Pancreas (tissue), 10 donors: ENCODE measurements around the gene LRRTM3. TPM values are rescaled to one million over a fixed set of nuclear protein-coding genes. Genes with fewer than 3 reads are reported as not detected.

Source experiments
- ATAC-seq, 4 donors: fragments of 200-7000 bp; cut with Tn5 transposase; one replicate each; pipeline versions ENCODE4 v1.8.0 to v1.9.1; 2020; ENCODE audit warnings: mild to moderate bottlenecking in 4 of 4, moderate library complexity in 4 of 4
- DNase-seq, 6 donors: peaks; one replicate each; pipeline ENCODE4 v3.0.0-alpha.2; 2020
- FAIRE-seq: peaks from 2 replicates; lab custom pipeline; 2012; peaks lifted over from hg19 to GRCh38; lab: Jason Lieb, UNC
- H3K27ac ChIP-seq, 4 donors: fragments of 200-600 bp; sonication (generic); 1 replicate in 3 of 4; 2 replicates in 1 of 4; pipeline versions ENCODE4 v1.5.0 to v1.8.0; 2020
- H3K27me3 ChIP-seq, 4 donors: fragments of 200-600 bp; one replicate each; pipeline ENCODE4 v1.8.0; 2021
- H3K36me3 ChIP-seq, 3 donors: fragments of 200-600 bp; sonication (generic) in 1 of 3; one replicate each; pipeline versions ENCODE4 v1.5.0 to v1.8.0; 2020 to 2021
- H3K4me1 ChIP-seq, 3 donors: fragments of 200-600 bp; one replicate each; pipeline ENCODE4 v1.8.0; 2021
- H3K4me3 ChIP-seq, 4 donors: fragments of 200-600 bp; sonication (generic) in 2 of 4; one replicate each; pipeline versions ENCODE4 v1.5.0 to v1.8.0; 2020 to 2021
- H3K9me3 ChIP-seq, 4 donors: fragments of 200-600 bp; one replicate each; pipeline ENCODE4 v1.8.0; 2021
- WGBS, 2 donors: extraction: QIAGEN DNeasy Blood & Tissue Kit; methylation state at CpG; one replicate each; pipeline ENCODE4 v1.1.7; 2013; 5-methylcytosine and 5-hydroxymethylcytosine counted together
- intact Hi-C, 3 donors: fragments of 100-400 bp; cut with DNase I; formaldehyde crosslinking; loops; one replicate each; pipeline versions ENCODE4 v1.11.1 to v1.14.2; 2022
- polyA plus RNA-seq, 2 donors: library from polyadenylated mRNA; stranded (reverse); fragments of 200-250 nt; gene quantifications; one replicate each; pipeline ENCODE4 v1.2.3, GENCODE V29; 2013
- total RNA-seq, 6 donors: library from RNA; stranded (reverse); fragmentation: NEBNext Ultra II Directional in 4 of 6; extraction: Animal tissue kit (Norgen Biotek cat#: 25700) in 4 of 6; gene quantifications; one replicate each; pipeline versions ENCODE4 v1.2.1 to v1.2.4, GENCODE V29; 2021 to 2023
- TF ChIP-seq, protein P1 (sequence below), 4 donors: fragments of 200-600 bp; sonication (generic) in 3 of 4; IDR thresholded peaks; one replicate each; pipeline versions ENCODE4 v1.5.0 to v1.8.0; 2021; ENCODE audit warnings: antibody characterized with exemption in 4 of 4
- donor health status: healthy with polysubstance abuse.
- donor health status: DM: no; HTN: no; CAD: no; lungs with moderate emphysema.
- donor health status: DM: no; HTN: no; CAD: no.
- donor health status: control.
- donor health status: control.
- donor health status: Bipolar disorder and iron deficiency.
- donor health status: DM: yes; HTN: yes; CAD: no.
- donor health status: DM: no; HTN: no; CAD: no.
- donor health status: DM: no; HTN: no; CAD: no.
- donor health status: DM: yes; HTN: yes; CAD: no.

LRRTM3 gene
- total and polyA plus RNA-seq, 8 donors: 0.25 to 2.5 (median 0.72) TPM

DNA sequence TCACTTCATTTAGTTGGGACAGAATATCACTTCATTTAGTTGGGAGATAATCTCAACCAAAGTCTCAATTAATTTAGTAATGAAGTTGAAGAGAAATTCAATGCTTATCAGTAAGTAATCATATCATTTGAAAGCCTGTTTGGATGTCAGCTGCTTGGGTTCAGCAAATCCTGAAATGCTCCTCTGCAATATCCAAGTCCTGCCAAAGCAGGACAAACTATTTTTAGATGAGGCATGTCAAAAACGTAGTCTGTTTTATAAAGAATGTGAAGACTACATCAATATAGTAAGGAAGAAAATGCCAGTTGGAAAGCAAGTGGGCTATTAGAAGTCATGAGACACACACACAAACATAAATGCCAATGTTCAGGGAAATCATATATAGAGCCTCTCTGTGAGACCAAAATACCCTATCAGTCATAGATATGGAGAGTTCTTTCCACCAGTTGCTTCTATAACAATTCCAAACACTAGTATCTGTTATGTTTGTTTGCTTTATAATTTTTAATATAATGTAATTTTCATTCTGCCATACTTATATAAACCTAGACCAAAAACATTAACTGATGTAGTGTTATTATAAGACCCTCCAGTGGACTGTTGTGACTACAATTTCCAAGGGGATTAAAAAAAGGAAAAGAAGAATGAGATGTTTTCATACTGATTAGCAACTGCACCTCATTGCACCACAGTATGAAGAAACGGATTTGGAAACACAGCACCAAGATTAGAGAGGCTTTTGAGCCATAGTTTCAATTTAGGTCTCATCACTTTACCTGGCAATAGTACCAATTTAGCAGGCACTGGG, 160.7 kb downstream of the LRRTM3 start:
- no peak overlapping the region for H3K27ac ChIP-seq
- H3K9me3 ChIP-seq: no peaks in the 10 kb centered on the region
- FAIRE-seq (no peak), ATAC-seq (no peak), DNase-seq (no peak)
- no peaks in the 10 kb centered on the region for H3K36me3 ChIP-seq
- no peaks in the 10 kb centered on the region for H3K4me1 ChIP-seq
- TF ChIP-seq, protein P1, sequence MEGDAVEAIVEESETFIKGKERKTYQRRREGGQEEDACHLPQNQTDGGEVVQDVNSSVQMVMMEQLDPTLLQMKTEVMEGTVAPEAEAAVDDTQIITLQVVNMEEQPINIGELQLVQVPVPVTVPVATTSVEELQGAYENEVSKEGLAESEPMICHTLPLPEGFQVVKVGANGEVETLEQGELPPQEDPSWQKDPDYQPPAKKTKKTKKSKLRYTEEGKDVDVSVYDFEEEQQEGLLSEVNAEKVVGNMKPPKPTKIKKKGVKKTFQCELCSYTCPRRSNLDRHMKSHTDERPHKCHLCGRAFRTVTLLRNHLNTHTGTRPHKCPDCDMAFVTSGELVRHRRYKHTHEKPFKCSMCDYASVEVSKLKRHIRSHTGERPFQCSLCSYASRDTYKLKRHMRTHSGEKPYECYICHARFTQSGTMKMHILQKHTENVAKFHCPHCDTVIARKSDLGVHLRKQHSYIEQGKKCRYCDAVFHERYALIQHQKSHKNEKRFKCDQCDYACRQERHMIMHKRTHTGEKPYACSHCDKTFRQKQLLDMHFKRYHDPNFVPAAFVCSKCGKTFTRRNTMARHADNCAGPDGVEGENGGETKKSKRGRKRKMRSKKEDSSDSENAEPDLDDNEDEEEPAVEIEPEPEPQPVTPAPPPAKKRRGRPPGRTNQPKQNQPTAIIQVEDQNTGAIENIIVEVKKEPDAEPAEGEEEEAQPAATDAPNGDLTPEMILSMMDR (IDR thresholded peaks at IDR 0.05): no peak
- no peak overlapping the region for H3K4me3 ChIP-seq
- intact Hi-C loops: no loop called here
- 32 to 33% methylated on average over 2 of the region's 2 CpGs for WGBS, 2 donors
- H3K27me3 ChIP-seq: no peaks in the 10 kb centered on the region

DNA sequence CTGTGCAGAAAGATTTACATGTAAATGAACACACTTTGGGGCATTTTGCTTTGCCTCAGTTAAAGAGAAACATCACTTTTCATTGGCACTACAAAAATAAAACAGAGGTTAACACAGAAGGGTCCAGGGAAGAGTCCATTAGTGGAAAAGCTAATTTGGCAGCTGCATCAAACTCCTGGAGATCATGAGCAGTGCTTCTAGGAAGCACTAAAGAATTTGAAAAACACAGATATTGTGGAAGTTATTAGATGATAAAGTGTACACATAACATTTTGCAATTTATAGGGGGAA, 161.2 kb downstream of the LRRTM3 start:
- FAIRE-seq (no peak), DNase-seq (no peak), ATAC-seq (no peak)
- TF ChIP-seq, protein P1 (IDR thresholded peaks at IDR 0.05): no peak
- H3K27me3 ChIP-seq: no peaks in the 10 kb centered on the region
- no peaks in the 10 kb centered on the region for H3K9me3 ChIP-seq
- H3K4me1 ChIP-seq: no peaks in the 10 kb centered on the region
- H3K4me3 ChIP-seq: no peak overlapping the region
- no peak overlapping the region for H3K27ac ChIP-seq
- no peaks in the 10 kb centered on the region for H3K36me3 ChIP-seq
- intact Hi-C loops: no loop called here

DNA sequence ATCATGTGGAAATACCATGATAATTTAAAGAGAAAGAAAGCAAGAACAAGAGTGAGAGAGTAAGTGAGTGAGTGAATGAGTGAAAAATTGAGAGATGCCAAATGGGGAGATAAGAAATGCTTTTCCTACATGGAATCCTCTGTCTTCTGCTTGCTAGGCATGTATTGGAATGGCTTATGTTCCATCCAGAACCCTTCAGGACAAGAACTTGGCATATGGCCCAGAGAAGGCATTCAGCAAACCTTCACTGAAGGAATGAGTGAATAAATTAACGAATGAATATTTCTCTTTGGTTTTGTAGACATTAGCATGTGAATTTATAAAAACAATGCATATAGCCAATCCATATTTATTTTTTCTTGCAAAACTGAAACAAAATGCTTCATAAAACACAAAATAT, 162.2 kb downstream of the LRRTM3 start:
- TF ChIP-seq, protein P1 (IDR thresholded peaks at IDR 0.05): no peak
- FAIRE-seq (no peak), ATAC-seq (no peak), DNase-seq (no peak)
- intact Hi-C loops: no loop called here
- H3K4me1 ChIP-seq: no peaks in the 10 kb centered on the region
- H3K27ac ChIP-seq: no peak overlapping the region
- H3K27me3 ChIP-seq: no peaks in the 10 kb centered on the region
- no peaks in the 10 kb centered on the region for H3K9me3 ChIP-seq
- no peaks in the 10 kb centered on the region for H3K36me3 ChIP-seq
- WGBS, 2 donors: 52 to 73% methylated on average over 1 of the region's 1 CpG
- H3K4me3 ChIP-seq: no peak overlapping the region

DNA sequence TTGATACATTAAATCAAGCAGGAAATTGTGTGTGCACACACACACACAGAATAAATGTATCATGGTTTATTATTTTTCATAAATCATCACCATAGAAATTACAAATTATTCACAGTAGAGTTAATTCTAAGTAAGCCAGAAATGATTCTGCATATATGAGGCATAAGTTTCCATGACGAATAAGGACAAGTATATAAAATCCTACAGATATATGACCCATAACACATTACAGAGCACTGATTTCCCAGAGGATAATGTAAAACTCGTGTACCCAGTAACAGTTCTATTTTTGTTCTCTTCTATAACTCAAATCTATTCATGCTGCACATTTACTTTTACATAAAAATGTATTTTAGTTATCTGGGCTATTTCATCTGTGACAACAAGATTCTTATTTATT, 169.7 kb downstream of the LRRTM3 start:
- no peak for ATAC-seq
- no peak for DNase-seq

DNA sequence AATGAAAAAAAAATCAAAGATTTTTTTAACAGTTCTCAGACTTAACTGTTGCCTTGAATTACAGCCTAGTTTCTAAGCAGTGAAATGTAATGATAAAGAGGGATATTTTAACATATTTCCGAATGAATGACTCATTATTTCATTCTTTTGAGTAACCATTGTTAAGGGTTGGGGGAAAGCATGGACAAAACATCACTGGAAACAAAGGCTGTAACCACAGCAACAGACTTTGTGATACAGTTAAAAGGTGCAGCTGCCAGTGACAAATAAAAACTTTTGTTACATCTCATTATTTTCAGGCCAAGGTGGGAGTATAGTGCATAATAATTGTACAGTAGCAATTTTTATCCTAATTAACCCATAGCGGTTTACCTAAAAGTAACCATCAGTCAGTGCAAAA, 172.6 kb downstream of the LRRTM3 start:
- WGBS, 2 donors: 70 to 76% methylated on average over 2 of the region's 2 CpGs
- Histone ChIP-seq H3K27ac (no peak overlapping the region), H3K27me3 (no peaks in the 10 kb centered on the region), H3K9me3 (no peaks in the 10 kb centered on the region), H3K4me1 (no peaks in the 10 kb centered on the region), H3K4me3 (no peak overlapping the region), H3K36me3 (no peaks in the 10 kb centered on the region)
- FAIRE-seq (no peak), ATAC-seq (no peak), DNase-seq (no peak)
- intact Hi-C loops: no loop called here
- TF ChIP-seq, protein P1 (IDR thresholded peaks at IDR 0.05): no peak

More for the DNA sequence above, 169.7 kb downstream of the LRRTM3 start:
- Histone ChIP-seq H3K27me3 (no peaks in the 10 kb centered on the region), H3K4me1 (no peaks in the 10 kb centered on the region), H3K9me3 (no peaks in the 10 kb centered on the region), H3K4me3 (no peak overlapping the region), H3K27ac (no peak overlapping the region), H3K36me3 (no peaks in the 10 kb centered on the region)
- TF ChIP-seq, protein P1 (IDR thresholded peaks at IDR 0.05): no peak
- WGBS, 2 donors: 46 to 51% methylated on average over 2 of the region's 2 CpGs
- FAIRE-seq: no peak
- intact Hi-C loops: no loop called here
